Measurements from ENCODE around the gene CELSR1.
"Not testable (repeated sequence)": the region's sequence is repeated elsewhere in the genome, so short reads cannot be mapped to it uniquely, and the experiment has no call there.

Gene CELSR1

DNA sequence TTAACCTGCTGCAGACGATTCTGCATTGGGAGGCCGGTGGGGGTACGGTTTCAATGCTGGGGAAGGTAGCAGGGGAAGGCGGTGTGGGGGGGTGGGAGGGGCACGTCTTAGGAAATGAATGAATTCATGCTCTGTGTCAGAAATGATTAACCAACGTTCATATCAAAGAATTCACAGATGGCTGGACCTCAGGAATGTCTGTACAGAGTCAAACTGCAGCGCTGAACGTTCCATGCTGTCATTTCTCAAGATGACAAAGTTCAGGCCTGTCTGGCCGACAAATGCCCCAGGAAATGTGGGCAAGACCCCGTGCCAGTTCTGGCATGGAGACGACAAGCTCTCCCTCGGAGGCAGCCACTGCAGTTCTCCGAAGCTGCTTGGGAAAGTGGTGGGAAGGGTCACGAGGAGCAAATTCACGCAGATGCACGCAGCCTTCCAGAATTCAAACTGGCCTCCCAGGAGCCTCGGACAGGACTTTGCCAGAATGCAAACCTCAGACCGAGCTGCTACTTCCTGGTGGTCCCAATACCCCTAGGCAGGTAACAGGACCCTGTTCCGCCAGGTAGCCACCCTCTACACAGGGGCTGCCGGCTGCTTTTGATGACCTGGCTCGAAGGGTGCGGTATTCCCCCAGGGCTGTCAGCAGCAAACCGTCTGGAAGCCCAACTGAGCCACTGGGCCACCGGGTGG is 120.4 kb downstream of the CELSR1 start:
- DNase-seq (ENCODE audit: low read depth) = no peak

DNA sequence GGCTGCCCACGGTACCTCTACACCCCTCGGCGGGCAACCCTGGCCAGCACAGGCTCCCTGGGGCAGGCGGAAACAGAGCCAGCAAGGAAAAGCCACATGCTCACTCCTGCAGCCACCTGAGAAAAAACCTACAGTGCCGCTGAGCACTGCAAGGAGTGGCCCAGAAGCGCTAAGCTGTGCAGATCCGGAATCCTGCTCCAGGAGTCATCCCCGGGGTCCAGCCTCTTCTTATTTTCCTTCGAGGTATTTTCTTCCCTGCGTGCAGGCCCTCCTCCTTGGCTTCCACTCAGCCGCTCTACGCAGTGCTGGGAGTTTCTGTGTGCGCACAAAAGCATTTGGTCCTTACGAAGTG is 120.9 kb downstream of the CELSR1 start:
- no peak for DNase-seq (ENCODE audit: low read depth)

- DNase-seq (ENCODE audit: low read depth) = no peak
Observed at GRCh38 chr22:46415776-46416519, 121.5 kb downstream of the CELSR1 start.

DNA sequence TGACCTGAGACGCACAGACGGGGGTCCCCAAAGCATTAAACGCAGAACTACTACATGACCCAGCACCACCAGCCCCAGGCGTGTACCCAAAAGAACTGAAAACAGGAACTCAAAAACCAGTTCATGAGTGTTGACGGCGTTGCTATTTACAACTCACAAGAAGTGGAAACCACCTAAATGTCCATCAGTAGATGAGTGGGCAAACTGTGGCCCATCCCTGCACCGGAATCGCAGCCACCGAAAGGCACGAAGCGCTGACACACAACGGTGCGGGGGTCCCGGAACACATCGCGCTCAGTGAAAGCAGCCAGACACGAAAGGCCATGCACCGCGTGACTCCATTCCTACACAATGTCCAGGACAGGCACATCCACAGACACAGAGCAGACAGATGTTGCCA is 122.7 kb downstream of the CELSR1 start:
- no peak for DNase-seq (ENCODE audit: low read depth)

DNA sequence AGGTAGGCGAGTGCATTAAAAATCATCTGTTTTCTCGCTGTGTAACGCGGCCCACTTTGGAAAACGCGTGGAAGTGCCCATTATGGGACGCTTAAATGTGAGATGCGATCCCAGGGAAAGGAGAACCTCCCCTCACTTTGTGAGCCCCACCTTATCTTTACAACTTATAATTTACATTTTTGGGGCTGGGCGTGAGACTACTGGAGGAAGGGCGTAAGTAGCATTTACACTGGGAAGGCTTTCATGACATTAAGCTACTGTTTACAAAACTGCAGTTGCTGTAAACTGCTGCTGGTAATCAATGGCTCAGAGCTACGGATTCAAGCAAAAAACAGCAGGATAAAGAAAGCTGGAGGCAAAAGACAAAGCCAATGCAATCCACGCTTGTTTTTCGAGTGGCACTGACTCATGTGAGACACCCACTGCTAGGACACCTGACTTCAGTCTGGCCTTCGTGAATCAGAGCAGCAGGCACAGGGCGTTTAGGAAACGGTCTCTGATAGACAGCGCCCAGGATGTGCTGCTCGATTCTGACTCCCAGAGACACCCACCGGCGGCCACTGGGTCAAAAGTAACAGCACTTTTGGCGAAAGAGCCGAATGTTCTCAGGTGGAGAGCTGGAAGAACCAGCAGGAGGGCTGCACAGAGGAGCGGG is 123.6 kb downstream of the CELSR1 start:
- no peak for DNase-seq (ENCODE audit: low read depth)

GRCh38 chr22:46411347-46411746 is 126.1 kb downstream of the CELSR1 start:
- no peak for DNase-seq (ENCODE audit: low read depth)

DNA sequence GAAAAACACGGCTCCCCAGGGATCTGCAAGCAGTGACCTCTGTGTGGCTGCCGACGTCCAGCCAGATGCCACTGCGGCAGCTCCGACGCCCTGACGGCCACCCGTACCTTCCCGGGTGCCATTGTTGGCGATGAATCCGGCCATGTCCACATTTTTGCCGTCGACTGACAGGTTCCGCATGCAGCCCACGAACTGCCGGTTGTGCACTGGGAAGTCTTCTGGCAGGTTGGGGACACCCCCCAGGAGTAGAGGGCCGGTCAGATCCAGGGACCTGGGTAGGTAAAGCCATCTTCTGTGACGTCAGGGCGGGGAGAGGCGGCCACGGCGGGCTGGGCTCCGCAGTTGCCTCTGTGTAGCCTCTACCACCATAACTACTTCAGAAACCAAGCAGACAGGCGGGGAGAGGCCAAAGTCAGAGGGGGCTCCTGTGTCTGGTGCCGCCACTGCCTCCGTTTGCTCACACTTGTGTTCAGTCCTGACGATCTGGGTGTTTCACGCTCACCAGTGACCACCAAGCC is 127.1 kb downstream of the CELSR1 start:
- DNase-seq (ENCODE audit: low read depth) = no peak

DNA sequence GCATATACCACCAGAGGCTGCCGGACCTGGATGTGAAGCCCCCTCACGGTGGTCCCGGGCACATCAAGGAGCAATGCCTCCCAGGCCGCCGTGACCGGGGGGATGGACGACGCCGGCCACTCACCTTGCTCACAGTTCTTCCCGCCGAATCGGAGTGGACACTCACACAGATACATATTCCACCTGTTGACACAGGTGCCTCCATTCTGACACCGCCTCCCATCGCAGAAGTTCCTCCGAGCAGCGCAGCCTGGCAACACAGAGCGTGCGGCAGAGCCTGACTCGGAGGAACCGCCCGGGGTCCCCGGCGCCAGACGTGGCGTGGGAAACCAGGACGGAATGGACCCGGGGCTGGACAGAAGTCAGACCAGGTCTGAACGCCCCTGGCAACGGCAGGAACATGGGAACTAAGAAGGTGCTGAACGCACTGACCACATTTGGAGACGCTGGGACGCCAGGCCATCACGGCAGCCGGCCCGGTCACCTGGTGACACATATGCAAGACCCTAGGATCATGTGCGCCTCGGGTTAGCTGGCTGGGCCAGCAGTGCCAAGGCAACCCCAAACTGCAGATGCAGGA is 127.7 kb downstream of the CELSR1 start:
- DNase-seq (ENCODE audit: low read depth) = no peak

DNA sequence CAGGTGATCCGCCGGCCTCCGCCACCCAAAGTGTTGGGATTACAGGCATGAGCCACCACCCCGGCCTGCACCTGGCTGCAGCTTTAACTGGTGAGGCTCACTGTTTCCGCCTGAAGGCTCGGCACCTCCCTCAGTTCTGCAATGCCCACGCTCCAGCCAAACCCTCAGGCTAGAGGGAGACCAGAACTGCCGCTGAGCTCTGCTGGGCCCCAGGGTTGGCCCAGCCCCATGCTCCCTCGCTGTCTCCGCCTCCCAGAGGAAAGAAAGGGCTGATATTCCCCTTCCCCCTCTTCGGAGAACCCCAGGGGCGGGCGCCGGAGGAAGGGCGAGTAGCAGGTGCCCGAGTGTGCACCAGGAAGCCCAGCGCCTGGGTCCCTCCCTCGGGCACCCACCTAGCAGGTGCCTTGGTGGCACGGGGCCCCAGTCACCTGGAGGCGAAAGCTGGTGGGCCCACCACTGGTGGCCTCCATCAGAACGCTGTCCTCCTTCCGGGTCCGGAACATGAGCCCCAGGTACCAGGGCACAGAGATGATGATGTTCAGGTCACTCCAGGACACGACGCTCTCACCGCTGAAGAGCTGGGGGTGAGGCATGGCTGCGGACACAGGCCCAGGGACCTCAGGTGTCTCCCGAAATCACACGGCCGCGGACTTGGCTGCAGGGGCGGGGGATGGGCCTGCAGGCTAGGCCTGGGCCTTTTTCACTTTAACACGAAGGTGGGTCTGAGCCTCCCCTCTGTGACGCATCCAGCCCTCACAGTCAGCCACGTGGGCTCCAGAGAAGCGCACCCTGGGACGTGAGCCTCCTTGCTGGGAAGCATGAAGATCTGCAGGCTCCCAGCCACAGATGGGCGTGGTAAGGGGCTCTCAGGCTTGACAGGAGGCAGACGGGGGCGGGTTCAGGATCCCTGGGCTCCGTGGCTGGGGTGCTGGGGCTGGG is 128.6 kb downstream of the CELSR1 start:
- no peak for DNase-seq (ENCODE audit: low read depth)

- no peak for DNase-seq (ENCODE audit: low read depth)
Observed at GRCh38 chr22:46407748-46408147, 129.7 kb downstream of the CELSR1 start.

DNA sequence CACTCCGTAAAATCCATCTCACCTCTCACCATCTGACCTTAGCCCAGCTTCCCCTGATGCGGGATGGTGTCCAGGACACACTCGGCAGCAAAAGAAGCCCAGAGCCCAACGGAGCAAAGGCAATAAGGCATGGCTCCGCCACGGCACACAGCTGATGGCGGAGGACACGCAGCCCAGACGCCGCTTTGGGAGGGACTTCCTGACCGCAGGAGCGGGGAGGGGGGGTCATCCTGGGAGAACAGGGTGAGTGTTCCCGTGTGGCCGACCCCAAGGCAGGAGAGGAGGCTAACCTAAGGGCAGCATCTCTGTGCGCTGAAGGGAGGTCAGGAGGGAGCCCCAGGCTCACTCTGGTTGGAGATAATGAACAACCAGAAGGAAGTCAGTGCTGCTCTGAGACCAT is 130.6 kb downstream of the CELSR1 start:
- no peak for DNase-seq (ENCODE audit: low read depth)

DNA sequence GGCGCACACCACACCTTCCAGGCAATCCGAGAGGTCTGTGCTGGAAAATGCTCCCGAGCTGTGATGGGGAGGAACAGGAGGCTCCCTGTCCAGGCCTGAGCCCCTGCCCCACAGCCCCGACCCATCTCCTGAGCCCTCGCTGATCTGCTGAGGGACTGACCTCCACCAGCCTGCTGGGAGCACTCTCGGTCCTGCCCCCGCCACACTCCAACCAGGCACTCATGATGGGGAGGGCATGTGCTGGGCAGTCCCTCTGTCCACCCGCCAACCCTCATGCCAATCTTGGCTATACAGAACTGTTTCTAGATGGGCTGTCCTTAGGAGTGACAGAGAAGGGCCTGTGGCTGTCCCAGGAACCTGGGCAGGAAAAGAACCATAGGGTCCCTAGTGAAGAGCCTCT is 131.1 kb downstream of the CELSR1 start:
- DNase-seq (ENCODE audit: low read depth) = no peak

GRCh38 chr22:46405901-46406300 is 131.5 kb downstream of the CELSR1 start:
- no peak for DNase-seq (ENCODE audit: low read depth)

DNA sequence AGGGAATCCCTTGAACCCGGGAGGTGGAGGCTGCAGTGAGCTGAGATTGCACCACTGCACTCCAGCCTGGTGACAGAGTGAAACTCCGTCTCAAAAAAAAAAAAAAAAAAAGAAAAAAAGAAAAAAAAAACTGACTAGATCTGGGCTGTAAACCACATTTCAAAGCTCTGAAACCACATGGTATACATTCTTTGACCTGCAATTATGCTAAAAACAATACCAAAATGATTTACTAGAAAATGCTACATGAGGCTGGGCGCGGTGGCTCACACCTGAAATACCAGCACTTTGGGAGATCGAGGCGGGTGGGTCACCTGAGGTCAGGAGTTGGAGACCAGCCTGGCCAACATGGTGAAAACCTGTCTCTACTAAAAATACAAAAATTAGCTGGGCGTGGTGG is 133.5 kb downstream of the CELSR1 start:
- DNase-seq (ENCODE audit: low read depth) = not testable (repeated sequence)

DNA sequence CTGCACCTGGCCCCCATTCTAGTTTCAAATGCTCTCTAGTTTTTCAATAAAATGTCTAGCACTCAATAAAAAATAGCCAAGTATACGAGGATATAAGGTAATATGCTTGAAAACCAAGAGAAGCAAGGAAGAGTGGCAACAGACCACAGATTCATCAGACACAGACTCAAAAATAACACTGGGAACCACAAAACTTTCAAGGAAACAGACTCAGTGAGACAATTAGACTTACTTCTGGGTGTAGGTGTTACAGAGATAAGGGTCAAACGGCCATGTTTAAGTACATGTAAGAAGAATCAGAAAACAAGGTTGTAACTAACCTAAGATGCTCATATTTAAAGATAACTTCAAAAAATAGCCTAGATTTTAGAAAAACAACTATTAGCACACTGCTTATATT is 134.9 kb downstream of the CELSR1 start:
- no peak for DNase-seq (ENCODE audit: low read depth)

GRCh38 chr22:46401370-46401769 is 136.1 kb downstream of the CELSR1 start:
- no peak for DNase-seq (ENCODE audit: low read depth)

DNA sequence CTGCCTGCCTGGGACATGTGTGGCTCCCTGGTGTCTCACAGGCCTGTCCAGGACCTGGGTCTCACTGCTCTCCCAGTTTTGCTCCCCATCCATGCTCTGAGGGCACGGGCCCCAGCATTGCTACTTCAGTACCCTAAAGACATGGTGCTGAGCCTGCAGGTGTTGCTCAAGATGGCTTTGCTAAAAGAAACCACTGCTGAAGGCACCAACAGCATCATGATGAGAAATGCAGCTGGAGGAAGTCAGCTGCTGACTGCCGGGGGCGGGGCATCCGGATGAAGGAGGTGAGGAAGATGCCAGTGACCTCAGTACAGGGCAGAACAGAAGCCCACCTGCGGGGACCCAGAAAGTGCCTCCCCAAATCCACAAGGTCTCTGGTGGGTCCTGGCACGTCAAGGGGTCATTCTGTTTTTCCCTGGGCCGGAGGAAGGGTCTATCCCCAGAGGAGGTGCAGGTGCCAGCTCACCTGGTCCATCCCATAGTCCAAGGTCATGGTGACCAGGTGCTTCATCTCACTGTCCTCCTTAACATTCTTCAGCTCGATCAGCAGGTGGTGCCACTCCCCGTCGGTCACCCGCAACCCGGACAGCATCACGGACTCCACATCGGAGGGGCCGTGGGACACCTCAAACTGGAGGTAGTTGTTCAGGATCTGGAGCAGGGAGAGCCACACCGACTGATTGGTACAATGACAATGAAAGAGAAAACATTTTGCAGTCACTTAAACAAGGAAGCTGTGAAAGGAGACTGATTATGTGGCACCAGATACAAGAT is 138.0 kb downstream of the CELSR1 start:
- no peak for DNase-seq (ENCODE audit: low read depth)

DNA sequence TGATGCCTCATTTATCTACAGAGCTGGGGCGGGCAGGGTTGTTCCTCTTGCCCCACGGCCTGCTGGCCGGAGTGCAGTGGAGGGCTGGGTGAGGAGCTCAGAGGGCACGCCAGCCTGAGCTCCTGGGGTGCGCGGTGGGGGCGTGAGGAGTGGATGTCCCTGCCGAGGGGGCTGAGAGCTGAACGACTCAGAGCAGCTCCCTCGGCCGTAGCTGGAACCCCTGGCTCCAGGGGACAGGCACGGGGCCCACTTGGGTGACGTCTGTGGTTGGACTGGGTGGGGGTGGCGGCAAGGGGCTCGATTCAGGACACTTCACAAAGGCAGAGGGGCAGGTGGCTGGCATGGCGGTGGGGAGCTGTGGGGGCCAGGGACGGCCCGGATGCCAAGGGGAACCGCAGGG is 139.5 kb downstream of the CELSR1 start:
- no peak for DNase-seq (ENCODE audit: low read depth)

DNA sequence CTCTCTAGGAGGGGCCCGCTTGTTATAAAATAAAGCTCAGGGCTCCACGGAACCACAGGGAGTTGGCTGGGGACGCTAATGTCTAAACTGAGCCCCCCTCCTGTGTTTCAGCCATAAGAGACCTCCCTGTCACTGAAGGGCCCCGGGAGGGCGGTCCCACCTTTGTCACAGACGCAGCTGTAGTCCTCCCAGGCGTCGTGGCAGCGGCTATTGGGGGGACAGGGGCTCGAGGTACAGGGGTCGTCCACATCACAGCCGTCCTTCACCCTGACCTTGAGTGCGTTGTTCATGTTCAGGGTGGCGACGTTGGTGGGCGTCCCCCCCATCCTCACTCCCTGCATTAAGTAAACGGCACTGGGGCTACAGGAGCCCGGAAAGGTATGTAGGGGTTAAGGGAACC is 139.9 kb downstream of the CELSR1 start:
- DNase-seq (ENCODE audit: low read depth) = no peak

DNA sequence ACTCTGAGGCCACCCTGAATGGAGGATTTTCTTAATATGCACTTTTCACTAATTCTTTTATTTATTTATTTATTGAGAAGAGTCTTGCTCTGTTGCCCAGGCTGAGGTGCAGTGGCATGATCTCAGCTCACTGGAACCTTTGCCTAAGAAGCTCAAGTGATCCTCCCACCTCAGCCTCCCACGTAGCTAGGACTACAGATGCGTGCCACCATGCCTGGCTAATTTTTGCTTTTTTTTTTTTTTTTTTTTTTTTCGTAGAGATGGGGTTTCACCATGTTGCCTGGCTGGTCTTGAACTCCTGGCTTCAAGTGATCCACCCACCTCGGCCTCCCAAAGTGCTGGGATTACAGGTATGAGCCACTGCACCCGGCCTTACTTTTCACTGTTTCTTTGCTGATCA is 140.4 kb downstream of the CELSR1 start:
- DNase-seq (ENCODE audit: low read depth) = not testable (repeated sequence)

- no peak for DNase-seq (ENCODE audit: low read depth)
Observed at GRCh38 chr22:46395145-46395544, 142.3 kb downstream of the CELSR1 start.
